Endothelial cell of umbilical vein (primary cell): ENCODE measurements around the gene TMEM151A.

Experiments used
- CTCF ChIP-seq, 2 donors: IDR thresholded peaks; 1 replicate in 1 of 2; 2 replicates in 1 of 2; pipeline ENCODE4 v1.5.1; 2011; ENCODE audit warnings: low read length in 2 of 2, mild to moderate bottlenecking in 2 of 2, moderate library complexity in 2 of 2, control low read depth in 1 of 2, inconsistent platforms in 1 of 2, low read depth in 1 of 2; ENCODE audit not compliant: insufficient read depth in 1 of 2; ENCODE audit errors: extremely low read depth in 1 of 2
- EZH2 ChIP-seq: IDR thresholded peaks from 2 replicates; pipeline ENCODE4 v1.6.1; 2012; ENCODE audit warnings: borderline replicate concordance, low read depth, mild to moderate bottlenecking, moderate library complexity, low read length, inconsistent platforms; ENCODE audit not compliant: severe bottlenecking
- GATA2 ChIP-seq: IDR thresholded peaks from 2 replicates; pipeline ENCODE4 v1.7.0; 2011; ENCODE audit warnings: low read depth, mild to moderate bottlenecking, moderate library complexity, mixed read lengths, low read length; ENCODE audit not compliant: insufficient read length, insufficient read depth
- MAX ChIP-seq: IDR thresholded peaks from 2 replicates; pipeline ENCODE4 v1.6.1; 2011; ENCODE audit not compliant: insufficient read depth, insufficient read length
- MYC ChIP-seq: IDR thresholded peaks from one replicate; pipeline ENCODE4 v1.6.1; 2011; ENCODE audit warnings: mild to moderate bottlenecking, low read depth, low read length
- POLR2A ChIP-seq: IDR thresholded peaks from 2 replicates; pipeline ENCODE4 v1.6.1; 2012; ENCODE audit warnings: low read depth, mild to moderate bottlenecking, control low read depth, low read length
- POLR2AphosphoS5 ChIP-seq: IDR thresholded peaks from 2 replicates; pipeline ENCODE4 v1.6.1; 2012; ENCODE audit warnings: low read depth, mild to moderate bottlenecking, control low read depth, low read length, moderate library complexity; ENCODE audit not compliant: insufficient read depth

GRCh38 chr11:66281776-66282467 lies 9.8 kb upstream of the TMEM151A start:
- no peak for TF ChIP-seq POLR2AphosphoS5
- TF ChIP-seq MYC = no peak
- TF ChIP-seq EZH2 = no peak
- TF ChIP-seq CTCF (IDR thresholded peaks at IDR 0.05; ENCODE audit: extremely low read depth in 1 of 2, insufficient read depth in 1 of 2, low read depth in 1 of 2, low read length in 2 of 2) = no peak
- TF ChIP-seq POLR2A = no peak
- TF ChIP-seq MAX = no peak
- TF ChIP-seq GATA2 = no peak
